Measurements from ENCODE around the gene NPHS1. TPM values are rescaled to one million over a fixed set of nuclear protein-coding genes. Genes with fewer than 3 reads are reported as not detected.

The NPHS1 gene
- total RNA-seq, 2 experiments from 2014 or later: not detected

DNA sequence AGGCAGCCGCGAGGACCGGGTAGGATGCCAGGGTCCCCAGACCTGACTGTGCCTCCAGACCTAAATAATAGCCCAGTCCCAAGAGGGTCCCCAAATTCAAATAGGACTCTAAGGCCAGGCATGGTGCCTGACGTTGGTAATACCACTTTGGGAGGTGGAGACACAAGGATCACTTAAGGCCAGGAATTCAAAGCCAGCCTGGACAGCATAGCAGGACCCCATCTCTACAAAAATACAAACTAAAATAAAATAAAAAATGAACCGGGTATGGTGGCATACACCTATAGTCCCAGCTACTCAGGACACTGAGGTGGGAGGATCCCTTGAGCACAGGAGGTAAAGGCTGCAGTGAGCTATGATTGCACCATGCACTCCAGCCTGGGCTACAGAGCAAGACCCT, 10.7 kb upstream of the NPHS1 start:
- H3K4me3 Mint-ChIP-seq: no peak overlapping the region
- H3K4me3 ChIP-seq (ENCODE audit: low read length): no peak overlapping the region
- H3K9me3 Mint-ChIP-seq: no peaks in the 10 kb centered on the region
- no peak overlapping the region for H3K27ac Mint-ChIP-seq
- H3K36me3 Mint-ChIP-seq (ENCODE audit: low read depth): no peaks in the 10 kb centered on the region
- H3K27me3 ChIP-seq (ENCODE audit: control insufficient read depth in 1 of 2, insufficient read depth in 2 of 2, low read length in 2 of 2): peaks cover 32 to 49% of the 10 kb centered on the region in 2 experiments
- H3K27me3 Mint-ChIP-seq: peaks cover 79% of the 10 kb centered on the region
- intact Hi-C loops (cut with DNase I, micrococcal nuclease): no loop called here
- TF ChIP-seq, protein P1, sequence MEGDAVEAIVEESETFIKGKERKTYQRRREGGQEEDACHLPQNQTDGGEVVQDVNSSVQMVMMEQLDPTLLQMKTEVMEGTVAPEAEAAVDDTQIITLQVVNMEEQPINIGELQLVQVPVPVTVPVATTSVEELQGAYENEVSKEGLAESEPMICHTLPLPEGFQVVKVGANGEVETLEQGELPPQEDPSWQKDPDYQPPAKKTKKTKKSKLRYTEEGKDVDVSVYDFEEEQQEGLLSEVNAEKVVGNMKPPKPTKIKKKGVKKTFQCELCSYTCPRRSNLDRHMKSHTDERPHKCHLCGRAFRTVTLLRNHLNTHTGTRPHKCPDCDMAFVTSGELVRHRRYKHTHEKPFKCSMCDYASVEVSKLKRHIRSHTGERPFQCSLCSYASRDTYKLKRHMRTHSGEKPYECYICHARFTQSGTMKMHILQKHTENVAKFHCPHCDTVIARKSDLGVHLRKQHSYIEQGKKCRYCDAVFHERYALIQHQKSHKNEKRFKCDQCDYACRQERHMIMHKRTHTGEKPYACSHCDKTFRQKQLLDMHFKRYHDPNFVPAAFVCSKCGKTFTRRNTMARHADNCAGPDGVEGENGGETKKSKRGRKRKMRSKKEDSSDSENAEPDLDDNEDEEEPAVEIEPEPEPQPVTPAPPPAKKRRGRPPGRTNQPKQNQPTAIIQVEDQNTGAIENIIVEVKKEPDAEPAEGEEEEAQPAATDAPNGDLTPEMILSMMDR (IDR thresholded peaks at IDR 0.05): no peak
- H3K9me3 ChIP-seq (ENCODE audit: control insufficient read depth in 1 of 2, insufficient read depth in 1 of 2, low read length in 2 of 2): peaks cover 0 to 26% of the 10 kb centered on the region in 2 experiments
- CTCF ChIA-PET: no interaction called here
- no peaks in the 10 kb centered on the region for H3K36me3 ChIP-seq (ENCODE audit: insufficient read depth, low read length)
- DNase-seq: no peak
- H3K4me1 ChIP-seq (ENCODE audit: insufficient read depth, low read length): peaks cover 10% of the 10 kb centered on the region
- ATAC-seq (ENCODE audit: poor library complexity): no peak
- H3K4me1 Mint-ChIP-seq (ENCODE audit: low read depth): no peaks in the 10 kb centered on the region
- POLR2A ChIA-PET: no interaction called here
- no peak overlapping the region for H3K27ac ChIP-seq (ENCODE audit: low read depth in 1 of 2, low read length in 2 of 2)

DNA sequence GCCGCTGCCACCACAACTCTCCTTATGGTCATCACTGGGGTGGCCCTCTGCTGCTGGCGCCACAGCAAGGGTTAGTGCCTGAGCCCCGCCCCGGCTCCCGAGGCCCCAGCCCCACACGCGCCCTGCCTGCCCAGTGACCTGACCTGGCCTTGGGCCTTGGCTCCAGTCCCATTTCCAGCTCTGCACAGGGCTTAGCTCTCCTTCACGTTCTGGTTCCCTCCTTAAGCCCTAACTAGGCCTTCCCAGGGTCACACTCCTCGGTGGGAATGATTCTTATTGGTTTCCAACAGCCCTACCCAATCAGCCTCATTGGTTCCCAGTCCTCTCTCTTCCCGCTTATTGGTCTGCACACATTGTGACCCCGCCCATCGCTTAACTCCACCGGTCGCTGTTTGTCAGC, 10.2 kb upstream of the NPHS1 start:
- peaks cover 8% of the 10 kb centered on the region for H3K4me1 ChIP-seq (ENCODE audit: insufficient read depth, low read length)
- POLR2A ChIA-PET: no interaction called here
- peaks cover 0 to 26% of the 10 kb centered on the region in 2 experiments for H3K9me3 ChIP-seq (ENCODE audit: control insufficient read depth in 1 of 2, insufficient read depth in 1 of 2, low read length in 2 of 2)
- H3K36me3 Mint-ChIP-seq (ENCODE audit: low read depth): no peaks in the 10 kb centered on the region
- ATAC-seq (ENCODE audit: poor library complexity): no peak
- CTCF ChIA-PET: no interaction called here
- no peaks in the 10 kb centered on the region for H3K36me3 ChIP-seq (ENCODE audit: insufficient read depth, low read length)
- peaks cover 28 to 49% of the 10 kb centered on the region in 2 experiments for H3K27me3 ChIP-seq (ENCODE audit: control insufficient read depth in 1 of 2, insufficient read depth in 2 of 2, low read length in 2 of 2)
- intact Hi-C loops (cut with DNase I, micrococcal nuclease): no loop called here
- no peak overlapping the region for H3K4me3 ChIP-seq (ENCODE audit: low read length)
- H3K27ac Mint-ChIP-seq: no peak overlapping the region
- no peak overlapping the region for H3K27ac ChIP-seq (ENCODE audit: low read depth in 1 of 2, low read length in 2 of 2)
- no peaks in the 10 kb centered on the region for H3K9me3 Mint-ChIP-seq
- DNase-seq: no peak
- no peak overlapping the region for H3K4me3 Mint-ChIP-seq
- H3K27me3 Mint-ChIP-seq: peaks cover 79% of the 10 kb centered on the region
- TF ChIP-seq, protein P1 (IDR thresholded peaks at IDR 0.05): no peak
- H3K4me1 Mint-ChIP-seq (ENCODE audit: low read depth): no peaks in the 10 kb centered on the region

DNA sequence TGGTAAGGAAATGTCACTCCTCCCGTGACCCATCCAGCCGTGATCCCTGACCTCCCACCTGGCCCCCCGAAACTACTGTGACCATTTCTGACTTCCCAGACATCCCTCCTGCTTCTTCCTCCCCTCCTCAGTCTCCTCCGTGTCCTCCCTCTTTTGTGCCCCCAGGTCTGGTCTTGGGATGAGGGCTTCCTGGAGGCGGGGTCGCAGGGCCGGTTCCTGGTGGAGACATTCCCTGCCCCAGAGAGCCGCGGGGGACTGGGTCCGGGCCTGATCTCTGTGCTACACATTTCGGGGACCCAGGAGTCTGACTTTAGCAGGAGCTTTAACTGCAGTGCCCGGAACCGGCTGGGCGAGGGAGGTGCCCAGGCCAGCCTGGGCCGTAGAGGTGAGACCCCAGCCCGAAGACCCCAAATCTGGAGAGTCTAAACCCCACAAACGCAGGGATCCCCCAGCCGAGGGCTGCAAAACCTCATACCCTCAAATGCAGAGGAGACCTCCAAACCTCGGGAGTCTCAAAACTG, 9.4 kb upstream of the NPHS1 start:
- DNase-seq: no peak
- CTCF ChIA-PET: no interaction called here
- H3K9me3 Mint-ChIP-seq: no peaks in the 10 kb centered on the region
- no peak overlapping the region for H3K27ac Mint-ChIP-seq
- intact Hi-C loops (cut with DNase I, micrococcal nuclease): no loop called here
- H3K27me3 ChIP-seq (ENCODE audit: control insufficient read depth in 1 of 2, insufficient read depth in 2 of 2, low read length in 2 of 2): peaks cover 36 to 48% of the 10 kb centered on the region in 2 experiments
- H3K27ac ChIP-seq (ENCODE audit: low read depth in 1 of 2, low read length in 2 of 2): no peak overlapping the region
- no peak overlapping the region for H3K4me3 ChIP-seq (ENCODE audit: low read length)
- H3K36me3 ChIP-seq (ENCODE audit: insufficient read depth, low read length): no peaks in the 10 kb centered on the region
- POLR2A ChIA-PET: no interaction called here
- H3K4me3 Mint-ChIP-seq: no peak overlapping the region
- TF ChIP-seq, protein P1 (IDR thresholded peaks at IDR 0.05): no peak
- H3K9me3 ChIP-seq (ENCODE audit: control insufficient read depth in 1 of 2, insufficient read depth in 1 of 2, low read length in 2 of 2): peaks cover 0 to 26% of the 10 kb centered on the region in 2 experiments
- peaks cover 5% of the 10 kb centered on the region for H3K4me1 Mint-ChIP-seq (ENCODE audit: low read depth)
- no peak for ATAC-seq (ENCODE audit: poor library complexity)
- peaks cover 83% of the 10 kb centered on the region for H3K27me3 Mint-ChIP-seq
- H3K4me1 ChIP-seq (ENCODE audit: insufficient read depth, low read length): peaks cover 15% of the 10 kb centered on the region
- no peaks in the 10 kb centered on the region for H3K36me3 Mint-ChIP-seq (ENCODE audit: low read depth)
